Astrocyte (in vitro differentiated cells and primary cell): ENCODE data around the gene VPS37D. TPM values are rescaled to one million over a fixed set of nuclear protein-coding genes. Genes with fewer than 3 reads are reported as not detected.
A peak's percentile ranks its signal among the peaks of the same experiment; 100 is the strongest.

Experiments used
- DNase-seq: peaks from one replicate; pipeline ENCODE4 v3.0.0-alpha.2; 2010; ENCODE audit warnings: low read depth
- FAIRE-seq: peaks from 2 replicates; lab custom pipeline; 2011; peaks lifted over from hg19 to GRCh38; lab: Jason Lieb, UNC
- H2AFZ ChIP-seq: 2 replicates; pipeline ENCODE4 v1.6.0; 2012; ENCODE audit warnings: low read depth, low read length, inconsistent platforms
- H3K27ac ChIP-seq: 2 replicates; pipeline ENCODE4 v1.5.1; 2011; ENCODE audit warnings: low read depth, low read length, inconsistent platforms
- H3K27me3 ChIP-seq: 2 replicates; pipeline ENCODE4 v1.6.0; 2011; ENCODE audit warnings: low read length, inconsistent platforms; ENCODE audit not compliant: insufficient read depth
- H3K36me3 ChIP-seq: 2 replicates; pipeline ENCODE4 v1.5.1; 2011; ENCODE audit warnings: low read length, inconsistent platforms; ENCODE audit not compliant: insufficient read depth
- H3K4me1 ChIP-seq: 2 replicates; pipeline ENCODE4 v1.5.1; 2011; ENCODE audit warnings: low read length, inconsistent platforms; ENCODE audit not compliant: insufficient read depth
- H3K4me2 ChIP-seq: 2 replicates; pipeline ENCODE4 v1.6.0; 2012; ENCODE audit warnings: low read length, inconsistent platforms
- H3K4me3 ChIP-seq: 2 replicates; pipeline ENCODE4 v1.5.1; 2011; ENCODE audit warnings: low read depth, mild to moderate bottlenecking, low read length, inconsistent platforms; ENCODE audit not compliant: insufficient read depth
- H3K79me2 ChIP-seq: 2 replicates; pipeline ENCODE4 v1.6.0; 2012; ENCODE audit warnings: mild to moderate bottlenecking, low read length, inconsistent platforms; ENCODE audit not compliant: insufficient read depth
- H3K9ac ChIP-seq: 2 replicates; pipeline ENCODE4 v1.6.0; 2012; ENCODE audit warnings: mild to moderate bottlenecking, low read length, inconsistent platforms
- H3K9me3 ChIP-seq: 2 replicates; pipeline ENCODE4 v1.5.1; 2012; ENCODE audit warnings: low read depth, mild to moderate bottlenecking, low read length, inconsistent platforms; ENCODE audit not compliant: insufficient read depth
- H4K20me1 ChIP-seq: 2 replicates; pipeline ENCODE4 v1.6.0; 2012; ENCODE audit warnings: low read length, inconsistent platforms; ENCODE audit not compliant: insufficient read depth
- H3K27ac Mint-ChIP-seq: one replicate; pipeline ENCODE4 v1.8.0; 2021; ENCODE audit warnings: mild to moderate bottlenecking, mixed read lengths; ENCODE audit not compliant: unreplicated experiment
- H3K27me3 Mint-ChIP-seq: one replicate; pipeline ENCODE4 v1.8.0; 2021; ENCODE audit warnings: low read depth, mixed read lengths; ENCODE audit not compliant: unreplicated experiment
- H3K36me3 Mint-ChIP-seq: one replicate; pipeline ENCODE4 v1.8.0; 2021; ENCODE audit warnings: low read depth, mixed read lengths; ENCODE audit not compliant: unreplicated experiment
- H3K4me1 Mint-ChIP-seq: one replicate; pipeline ENCODE4 v1.8.0; 2021; ENCODE audit warnings: low read depth, mixed read lengths; ENCODE audit not compliant: unreplicated experiment
- H3K4me3 Mint-ChIP-seq: one replicate; pipeline ENCODE4 v1.8.0; 2021; ENCODE audit warnings: mild to moderate bottlenecking, moderate library complexity, mixed read lengths; ENCODE audit not compliant: unreplicated experiment
- H3K9me3 Mint-ChIP-seq: one replicate; pipeline ENCODE4 v1.8.0; 2021; ENCODE audit warnings: mild to moderate bottlenecking, mixed read lengths; ENCODE audit not compliant: unreplicated experiment
- CTCF ChIP-seq: IDR thresholded peaks from 2 replicates; pipeline ENCODE4 v1.5.1; 2011; ENCODE audit warnings: low read depth, mild to moderate bottlenecking, inconsistent platforms, low read length, moderate library complexity; ENCODE audit not compliant: insufficient read depth
- EZH2 ChIP-seq: IDR thresholded peaks from 2 replicates; pipeline ENCODE4 v1.6.1; 2012; ENCODE audit warnings: mild to moderate bottlenecking, low read length, inconsistent platforms; ENCODE audit not compliant: insufficient read depth
- total RNA-seq: library from RNA; stranded (reverse); gene quantifications from 2 replicates; pipeline ENCODE4 v1.2.1, GENCODE V29; 2021

VPS37D gene
- total RNA-seq, 1 donor from 2014 or later, result 2.9 TPM

GRCh38 chr7:73624669-73625001 is 43.0 kb upstream of the VPS37D start:
- Histone ChIP-seq H2AFZ (no peak overlapping the region), H3K79me2 (no peaks in the 10 kb centered on the region), H3K4me2 (peak overlapping the region; percentile 84), H3K4me1 (peaks cover 7% of the 10 kb centered on the region), H3K27me3 (peaks cover 51% of the 10 kb centered on the region), H3K9ac (no peak overlapping the region), H3K9me3 (no peaks in the 10 kb centered on the region), H3K4me3 (no peak overlapping the region), H3K27ac (no peak overlapping the region), H3K36me3 (no peaks in the 10 kb centered on the region), H4K20me1 (no peaks in the 10 kb centered on the region)
- H3K27ac Mint-ChIP-seq, result no peak overlapping the region
- TF ChIP-seq EZH2 (no peak), CTCF (no peak)
- DNase-seq (no peak), FAIRE-seq (no peak)
- no peaks in the 10 kb centered on the region for H3K9me3 Mint-ChIP-seq
- no peaks in the 10 kb centered on the region for H3K36me3 Mint-ChIP-seq
- no peak overlapping the region for H3K4me3 Mint-ChIP-seq
- no peaks in the 10 kb centered on the region for H3K4me1 Mint-ChIP-seq
- peaks cover 54% of the 10 kb centered on the region for H3K27me3 Mint-ChIP-seq

GRCh38 chr7:73625276-73625675 is 42.4 kb upstream of the VPS37D start:
- Mint-ChIP-seq H3K27ac (no peak overlapping the region), H3K36me3 (no peaks in the 10 kb centered on the region), H3K9me3 (no peaks in the 10 kb centered on the region), H3K4me1 (no peaks in the 10 kb centered on the region), H3K27me3 (peaks cover 54% of the 10 kb centered on the region), H3K4me3 (no peak overlapping the region)
- Histone ChIP-seq H2AFZ (no peak overlapping the region), H3K36me3 (no peaks in the 10 kb centered on the region), H3K4me2 (no peak overlapping the region), H3K9ac (no peak overlapping the region), H3K4me1 (peaks cover 7% of the 10 kb centered on the region), H3K4me3 (no peak overlapping the region), H3K79me2 (no peaks in the 10 kb centered on the region), H3K27me3 (peaks cover 51% of the 10 kb centered on the region), H3K27ac (no peak overlapping the region), H3K9me3 (no peaks in the 10 kb centered on the region), H4K20me1 (no peaks in the 10 kb centered on the region)
- no peak for DNase-seq
- no peak for FAIRE-seq
- TF ChIP-seq CTCF (no peak), EZH2 (no peak)

- DNase-seq (no peak), FAIRE-seq (no peak)
- no peaks in the 10 kb centered on the region for H3K4me1 Mint-ChIP-seq
- Histone ChIP-seq H3K4me1 (peaks cover 7% of the 10 kb centered on the region), H3K4me3 (no peak overlapping the region), H2AFZ (no peak overlapping the region), H3K9ac (no peak overlapping the region), H3K27ac (no peak overlapping the region), H3K4me2 (no peak overlapping the region), H3K9me3 (no peaks in the 10 kb centered on the region), H3K36me3 (no peaks in the 10 kb centered on the region), H3K27me3 (peaks cover 51% of the 10 kb centered on the region), H3K79me2 (no peaks in the 10 kb centered on the region), H4K20me1 (no peaks in the 10 kb centered on the region)
- H3K4me3 Mint-ChIP-seq, result no peak overlapping the region
- H3K27ac Mint-ChIP-seq, result no peak overlapping the region
- no peaks in the 10 kb centered on the region for H3K36me3 Mint-ChIP-seq
- no peaks in the 10 kb centered on the region for H3K9me3 Mint-ChIP-seq
- TF ChIP-seq EZH2, result no peak
- TF ChIP-seq CTCF, result no peak
- peaks cover 49% of the 10 kb centered on the region for H3K27me3 Mint-ChIP-seq
These were observed 40.8 kb upstream of the VPS37D start for GRCh38 chr7:73626814-73627213.
